ENCODE data around the gene ASB16.

Gene ASB16

DNA sequence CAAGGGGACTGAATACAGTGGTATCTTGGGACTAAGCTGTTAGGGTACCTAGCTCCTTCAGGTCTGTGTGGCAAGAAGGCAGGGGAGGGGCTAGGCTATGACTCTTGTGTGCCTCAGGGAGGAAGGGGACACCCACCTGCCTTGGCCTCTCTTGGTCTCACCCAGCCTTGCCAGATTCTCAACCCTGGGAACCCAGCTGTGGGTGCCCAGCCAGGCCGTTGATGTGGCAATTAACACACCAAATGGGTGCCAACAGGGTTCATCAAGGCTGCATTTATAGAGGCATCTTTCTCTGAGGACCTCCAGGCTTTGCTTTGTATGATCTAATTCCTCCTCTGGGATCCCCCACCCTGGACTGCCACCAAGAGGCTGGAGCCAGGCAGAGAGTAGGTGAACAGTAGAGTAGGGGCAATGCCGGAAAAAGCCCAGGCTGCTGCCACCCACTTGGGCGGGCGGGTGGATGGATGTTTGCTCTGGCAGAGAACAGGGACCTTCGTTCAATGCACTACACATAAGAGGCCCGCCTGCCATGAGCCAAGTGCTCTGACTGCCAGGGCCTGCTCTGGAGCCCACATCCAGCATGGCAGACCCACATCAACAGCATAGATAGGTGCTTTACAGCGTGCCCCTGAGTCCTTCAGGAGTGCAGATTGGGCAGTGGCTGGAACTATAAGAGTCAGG, 3.2 kb upstream of the ASB16 start:
- Mint-ChIP-seq H3K4me3 (no peak overlapping the region), H3K27ac (peak overlapping the region; percentile 21), H3K4me1 (ENCODE audit: low read depth) (peaks cover 8% of the 10 kb centered on the region), H3K9me3 (no peaks in the 10 kb centered on the region), H3K27me3 (peaks cover 5% of the 10 kb centered on the region), H3K36me3 (ENCODE audit: low read depth) (no peaks in the 10 kb centered on the region)
- intact Hi-C loops (cut with micrococcal nuclease) = loop anchor here (10.0 kb wide), 1 partner anchor 223 kb away; the partner anchor contains the start of gene PPY

DNA sequence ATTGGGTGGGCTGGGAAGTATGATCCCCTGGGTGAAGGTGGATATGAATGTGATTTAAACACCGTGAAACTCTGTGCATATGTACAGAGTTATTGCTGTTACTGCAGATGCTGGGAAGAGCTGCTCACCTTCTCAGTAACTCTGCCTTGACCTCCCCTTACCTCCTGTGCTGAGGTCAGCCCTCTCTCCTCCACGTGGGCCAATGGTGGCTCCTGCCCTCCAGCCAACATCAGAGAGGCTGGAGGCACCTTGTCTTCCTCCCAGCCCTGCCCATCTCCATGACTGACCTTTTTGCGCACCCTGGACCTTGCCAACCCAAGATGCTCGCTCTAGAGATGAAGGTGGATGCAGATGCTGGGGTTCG, 387 bp upstream of the ASB16 start:
- Mint-ChIP-seq H3K9me3 (no peaks in the 10 kb centered on the region), H3K27ac (no peak overlapping the region), H3K4me1 (ENCODE audit: low read depth) (peaks cover 8% of the 10 kb centered on the region), H3K4me3 (no peak overlapping the region), H3K27me3 (peaks cover 5% of the 10 kb centered on the region), H3K36me3 (ENCODE audit: low read depth) (peaks cover 7% of the 10 kb centered on the region)
- intact Hi-C loops (cut with micrococcal nuclease) = no loop called here

DNA sequence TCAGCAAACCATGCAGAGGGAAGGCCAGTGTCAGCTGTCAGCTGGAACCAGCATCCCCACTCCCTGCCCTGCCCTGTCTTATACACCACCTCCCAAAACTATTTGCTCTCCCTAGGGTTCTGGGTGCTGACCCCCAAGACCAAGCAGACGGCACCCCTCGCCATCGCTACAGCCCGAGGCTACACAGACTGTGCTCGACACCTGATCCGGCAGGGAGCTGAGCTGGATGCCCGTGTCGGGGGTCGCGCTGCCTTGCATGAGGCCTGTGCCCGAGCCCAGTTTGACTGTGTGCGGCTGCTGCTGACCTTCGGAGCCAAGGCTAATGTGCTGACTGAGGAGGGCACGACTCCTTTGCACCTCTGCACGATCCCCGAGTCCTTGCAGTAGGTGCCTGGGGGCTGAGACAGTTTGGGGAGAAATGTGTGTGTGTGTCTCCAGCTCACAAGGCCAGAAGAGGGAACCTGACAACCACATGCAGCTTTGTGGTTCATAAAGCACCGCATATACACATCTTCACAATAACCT, 1.5 kb downstream of the ASB16 start:
- Mint-ChIP-seq H3K4me3 (no peak overlapping the region), H3K4me1 (ENCODE audit: low read depth) (peaks cover 8% of the 10 kb centered on the region), H3K27me3 (peaks cover 5% of the 10 kb centered on the region), H3K36me3 (ENCODE audit: low read depth) (peaks cover 24% of the 10 kb centered on the region), H3K9me3 (no peaks in the 10 kb centered on the region), H3K27ac (no peak overlapping the region)
- intact Hi-C loops (cut with micrococcal nuclease) = no loop called here

DNA sequence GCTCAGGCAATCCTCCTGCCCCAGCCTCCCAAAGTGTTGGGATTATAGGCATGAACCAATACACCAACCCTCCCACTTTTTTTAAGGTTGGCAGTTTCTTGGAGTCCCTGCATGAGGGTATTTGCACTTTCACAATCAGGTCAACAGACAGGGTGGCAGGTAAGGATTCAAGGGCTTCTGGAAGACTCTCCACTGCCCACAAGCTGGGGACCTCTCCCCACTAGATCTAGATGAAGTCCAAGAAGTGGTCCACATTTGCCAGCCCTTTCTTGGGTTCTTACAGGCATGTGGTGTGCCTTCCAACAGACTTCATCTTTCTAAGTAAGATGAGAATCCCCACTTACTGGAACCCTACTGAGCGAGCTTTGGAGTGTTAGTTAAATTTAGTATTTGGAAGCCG, 3.9 kb downstream of the ASB16 start:
- Mint-ChIP-seq H3K36me3 (ENCODE audit: low read depth) (peaks cover 49% of the 10 kb centered on the region), H3K4me1 (ENCODE audit: low read depth) (no peaks in the 10 kb centered on the region), H3K9me3 (no peaks in the 10 kb centered on the region), H3K4me3 (no peak overlapping the region), H3K27me3 (peaks cover 3% of the 10 kb centered on the region), H3K27ac (no peak overlapping the region)
- intact Hi-C loops (cut with micrococcal nuclease) = no loop called here

DNA sequence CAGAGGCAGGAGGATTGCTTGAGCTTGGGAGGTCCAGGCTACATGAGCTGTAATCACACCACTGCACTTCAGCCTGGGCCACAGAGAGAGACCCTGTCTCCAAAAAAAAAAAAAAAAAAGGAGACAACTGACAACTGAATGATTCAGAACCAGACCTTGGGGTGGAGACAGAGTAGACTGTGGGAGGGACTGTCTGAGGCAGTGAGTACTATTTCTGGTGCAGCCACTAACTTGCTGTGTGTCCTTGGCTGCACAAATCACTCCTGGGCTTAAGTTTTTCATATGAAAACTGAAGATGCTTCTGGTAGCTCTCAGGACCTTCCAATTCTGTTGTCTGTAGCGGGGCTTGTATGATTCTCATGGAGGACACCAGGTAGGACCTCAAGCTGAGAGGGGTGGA, 5.8 kb downstream of the ASB16 start:
- H3K36me3 Mint-ChIP-seq (ENCODE audit: low read depth) = peaks cover 51% of the 10 kb centered on the region
- no peaks in the 10 kb centered on the region for H3K27me3 Mint-ChIP-seq
- no peaks in the 10 kb centered on the region for H3K4me1 Mint-ChIP-seq (ENCODE audit: low read depth)
- H3K27ac Mint-ChIP-seq = no peak overlapping the region
- H3K4me3 Mint-ChIP-seq = no peak overlapping the region
- H3K9me3 Mint-ChIP-seq = no peaks in the 10 kb centered on the region
- intact Hi-C loops (cut with micrococcal nuclease) = no loop called here

DNA sequence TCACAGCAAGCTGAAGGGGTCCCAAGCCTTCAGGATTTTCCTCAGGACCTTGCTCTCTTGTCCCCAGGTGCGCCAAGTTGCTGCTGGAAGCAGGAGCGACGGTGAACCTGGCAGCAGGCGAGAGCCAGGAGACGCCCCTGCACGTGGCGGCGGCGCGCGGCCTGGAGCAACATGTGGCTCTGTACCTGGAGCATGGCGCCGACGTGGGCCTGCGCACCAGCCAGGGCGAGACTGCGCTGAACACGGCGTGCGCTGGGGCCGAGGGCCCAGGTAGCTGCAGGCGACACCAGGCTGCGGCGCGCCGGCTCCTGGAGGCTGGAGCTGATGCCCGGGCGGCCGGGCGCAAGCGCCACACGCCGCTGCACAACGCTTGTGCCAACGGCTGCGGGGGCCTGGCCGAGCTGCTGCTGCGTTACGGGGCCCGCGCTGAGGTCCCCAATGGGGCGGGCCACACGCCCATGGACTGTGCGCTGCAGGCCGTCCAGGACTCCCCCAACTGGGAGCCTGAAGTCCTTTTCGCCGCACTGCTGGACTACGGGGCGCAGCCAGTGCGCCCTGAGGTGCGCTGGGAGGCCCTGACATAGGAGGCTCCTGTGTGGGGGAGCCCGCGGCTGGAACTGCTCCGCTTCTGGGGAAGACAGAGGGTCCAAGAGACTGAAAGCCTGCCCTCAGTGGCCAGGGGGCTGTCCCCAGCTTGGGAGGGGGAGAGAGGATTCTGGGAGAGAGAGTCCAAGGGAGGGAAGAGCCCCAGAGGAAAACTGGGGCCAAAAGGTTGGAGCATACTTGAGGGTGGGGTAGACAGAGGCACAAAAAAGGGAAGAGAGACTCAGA, 6.4 kb downstream of the ASB16 start:
- H3K9me3 Mint-ChIP-seq = no peaks in the 10 kb centered on the region
- intact Hi-C loops (cut with micrococcal nuclease) = no loop called here
- no peak overlapping the region for H3K4me3 Mint-ChIP-seq
- peak overlapping the region; percentile 33 for H3K27ac Mint-ChIP-seq
- H3K36me3 Mint-ChIP-seq (ENCODE audit: low read depth) = peaks cover 57% of the 10 kb centered on the region
- H3K27me3 Mint-ChIP-seq = no peaks in the 10 kb centered on the region
- peaks cover 3% of the 10 kb centered on the region for H3K4me1 Mint-ChIP-seq (ENCODE audit: low read depth)

DNA sequence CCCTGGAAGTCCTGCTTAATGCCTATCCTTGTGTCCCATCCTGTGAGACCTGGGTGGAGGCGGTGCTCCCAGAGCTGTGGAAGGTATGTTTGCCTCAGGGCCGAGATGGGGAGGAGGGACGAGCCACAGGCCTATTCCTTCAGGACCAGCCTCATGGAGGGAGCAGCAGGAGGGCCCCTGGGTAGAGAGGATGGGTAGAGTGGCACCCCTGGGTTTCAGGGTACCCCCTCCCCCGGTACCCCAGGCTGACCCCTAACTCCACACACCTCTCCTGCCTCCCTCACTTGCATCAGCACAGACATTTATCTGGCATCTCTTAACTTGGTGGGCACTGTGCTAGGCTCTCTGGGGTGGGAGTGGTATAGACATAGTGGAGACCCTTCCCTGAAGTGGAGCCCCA, 7.1 kb downstream of the ASB16 start:
- no peaks in the 10 kb centered on the region for H3K27me3 Mint-ChIP-seq
- intact Hi-C loops (cut with micrococcal nuclease) = no loop called here
- no peaks in the 10 kb centered on the region for H3K9me3 Mint-ChIP-seq
- H3K36me3 Mint-ChIP-seq (ENCODE audit: low read depth) = peaks cover 64% of the 10 kb centered on the region
- H3K4me1 Mint-ChIP-seq (ENCODE audit: low read depth) = peaks cover 4% of the 10 kb centered on the region
- H3K4me3 Mint-ChIP-seq = no peak overlapping the region
- no peak overlapping the region for H3K27ac Mint-ChIP-seq

DNA sequence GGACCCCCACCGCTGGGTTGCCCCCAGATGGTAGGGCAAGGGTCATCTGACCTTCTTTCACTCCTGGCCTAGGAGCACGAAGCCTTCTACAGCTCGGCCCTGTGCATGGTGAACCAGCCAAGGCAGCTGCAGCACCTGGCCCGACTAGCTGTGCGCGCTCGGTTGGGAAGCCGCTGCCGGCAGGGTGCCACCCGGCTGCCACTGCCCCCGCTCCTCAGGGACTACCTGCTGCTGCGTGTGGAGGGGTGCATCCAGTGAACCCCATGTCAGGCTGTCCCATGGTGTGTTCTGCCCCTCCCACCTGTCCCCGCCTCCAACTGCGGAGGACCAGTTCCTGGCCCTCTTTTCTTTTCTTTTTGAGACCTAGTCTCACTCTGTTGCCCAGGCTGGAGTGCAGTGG, 7.6 kb downstream of the ASB16 start:
- Mint-ChIP-seq H3K36me3 (ENCODE audit: low read depth) (peaks cover 69% of the 10 kb centered on the region), H3K27ac (no peak overlapping the region), H3K4me3 (no peak overlapping the region), H3K9me3 (no peaks in the 10 kb centered on the region), H3K4me1 (ENCODE audit: low read depth) (peaks cover 4% of the 10 kb centered on the region), H3K27me3 (no peaks in the 10 kb centered on the region)
- intact Hi-C loops (cut with micrococcal nuclease) = no loop called here

DNA sequence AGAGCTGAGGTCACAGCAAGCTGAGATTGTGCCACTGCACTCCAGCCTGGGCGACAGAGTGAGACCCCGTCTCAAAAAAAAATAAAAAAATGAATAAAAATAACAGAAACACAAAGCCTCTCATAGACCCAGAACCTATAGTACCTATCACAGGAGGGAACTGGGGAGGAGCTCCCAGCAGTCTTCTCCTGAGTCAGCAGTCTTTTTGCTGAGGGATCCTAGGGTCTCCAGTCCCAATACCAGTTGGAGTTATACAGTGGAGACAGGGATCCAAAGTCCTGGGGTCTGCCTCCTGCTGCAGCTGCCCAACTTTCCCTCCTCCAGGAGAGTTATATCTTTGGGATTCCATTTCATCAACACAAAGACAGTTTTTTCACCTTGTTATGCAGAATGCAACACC, 12.5 kb downstream of the ASB16 start:
- H3K4me3 Mint-ChIP-seq = no peak overlapping the region
- peaks cover 65% of the 10 kb centered on the region for H3K36me3 Mint-ChIP-seq (ENCODE audit: low read depth)
- no peaks in the 10 kb centered on the region for H3K9me3 Mint-ChIP-seq
- no peak overlapping the region for H3K27ac Mint-ChIP-seq
- no peaks in the 10 kb centered on the region for H3K27me3 Mint-ChIP-seq
- H3K4me1 Mint-ChIP-seq (ENCODE audit: low read depth) = peaks cover 27% of the 10 kb centered on the region
- intact Hi-C loops (cut with micrococcal nuclease) = no loop called here

DNA sequence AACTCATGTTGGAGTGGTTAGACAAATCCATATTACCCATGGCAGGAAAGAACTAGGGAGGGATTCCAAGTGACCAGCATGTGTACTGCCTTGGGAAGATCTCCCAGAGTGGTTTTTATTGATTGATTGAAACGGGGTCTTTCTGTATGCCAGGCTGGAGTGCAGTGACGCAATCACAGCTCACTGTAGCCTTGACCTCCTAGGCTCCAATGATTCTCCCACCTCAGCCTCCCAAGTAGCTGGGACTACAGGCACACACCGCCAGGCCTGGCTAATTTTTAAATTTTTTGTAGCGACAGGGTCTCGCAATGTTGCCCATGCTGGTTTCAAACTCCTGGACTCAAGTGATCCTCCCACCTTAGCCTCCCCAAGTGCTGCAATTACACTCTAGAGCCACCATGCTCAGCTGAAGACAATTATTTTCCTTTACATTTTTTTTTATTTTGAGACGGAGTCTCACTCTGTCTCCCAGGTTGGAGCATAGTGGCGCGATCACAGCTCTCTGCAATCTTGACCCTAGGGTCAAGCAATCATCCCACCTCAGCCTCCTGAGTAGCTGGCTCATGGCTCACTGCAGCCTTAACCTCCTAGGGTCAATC, 13.8 kb downstream of the ASB16 start:
- Mint-ChIP-seq H3K27me3 (no peaks in the 10 kb centered on the region), H3K36me3 (ENCODE audit: low read depth) (peaks cover 63% of the 10 kb centered on the region), H3K27ac (no peak overlapping the region), H3K4me1 (ENCODE audit: low read depth) (peaks cover 40% of the 10 kb centered on the region), H3K4me3 (no peak overlapping the region), H3K9me3 (no peaks in the 10 kb centered on the region)
- intact Hi-C loops (cut with micrococcal nuclease) = no loop called here

DNA sequence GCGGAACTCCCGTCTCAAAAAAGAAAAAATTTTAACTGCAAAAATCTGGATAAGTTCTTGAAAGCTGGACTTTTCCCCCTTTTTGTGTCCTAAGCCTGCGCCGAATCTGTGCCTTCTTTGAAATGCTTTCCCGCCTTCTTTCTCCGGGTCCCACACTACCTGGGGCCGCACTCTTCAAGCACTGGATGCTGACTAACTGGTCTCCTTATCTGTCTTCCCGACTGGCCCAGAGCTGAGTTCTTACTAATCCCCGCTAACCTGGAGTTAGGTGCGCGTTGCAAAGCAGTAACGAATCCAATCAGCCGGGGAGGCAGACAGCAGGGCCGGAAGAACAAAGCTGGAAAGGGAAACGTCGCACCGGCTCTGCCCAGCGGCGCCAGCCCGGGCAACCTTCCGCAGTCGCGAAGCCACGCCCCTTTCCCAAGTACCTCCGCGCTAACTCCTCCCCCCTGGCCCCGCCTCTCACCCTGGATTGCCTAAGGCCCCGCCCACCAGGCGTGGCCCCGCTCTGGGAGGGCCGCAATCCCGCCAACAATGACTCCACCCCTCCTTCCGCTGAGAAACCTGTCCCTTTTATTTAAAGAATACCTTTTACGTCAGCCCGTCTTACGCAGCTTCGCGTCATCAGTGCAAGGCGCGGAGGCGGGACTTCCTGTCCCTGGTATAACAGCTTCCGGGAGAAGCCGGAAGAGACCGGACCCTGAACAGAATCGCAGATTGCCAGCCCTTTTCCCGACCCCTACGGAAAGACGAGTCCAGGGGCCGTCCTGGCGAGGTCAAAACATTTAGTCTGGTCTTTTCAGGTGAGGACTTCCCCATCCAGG, 16.0 kb downstream of the ASB16 start, which contains the start of gene TMUB2:
Gene TMUB2 (plus strand): TSS at position 666 of the 824 bp plus-strand sequence. CDS start 737 bp downstream, outside the sequence.
- Mint-ChIP-seq H3K4me1 (ENCODE audit: low read depth) (peaks cover 52% of the 10 kb centered on the region), H3K4me3 (peak within 1 kb of the TSS; percentile 99), H3K9me3 (no peaks in the 10 kb centered on the region), H3K27ac (peak within 1 kb of the TSS; percentile 99), H3K27me3 (no peaks in the 10 kb centered on the region), H3K36me3 (ENCODE audit: low read depth) (peaks cover 79% of the 10 kb centered on the region)
- intact Hi-C loops (cut with micrococcal nuclease) = loop anchor here (1.0 to 5.0 kb wide), 4 partner anchors 14 to 62 kb away; partner anchors contain the start of gene HROB

DNA sequence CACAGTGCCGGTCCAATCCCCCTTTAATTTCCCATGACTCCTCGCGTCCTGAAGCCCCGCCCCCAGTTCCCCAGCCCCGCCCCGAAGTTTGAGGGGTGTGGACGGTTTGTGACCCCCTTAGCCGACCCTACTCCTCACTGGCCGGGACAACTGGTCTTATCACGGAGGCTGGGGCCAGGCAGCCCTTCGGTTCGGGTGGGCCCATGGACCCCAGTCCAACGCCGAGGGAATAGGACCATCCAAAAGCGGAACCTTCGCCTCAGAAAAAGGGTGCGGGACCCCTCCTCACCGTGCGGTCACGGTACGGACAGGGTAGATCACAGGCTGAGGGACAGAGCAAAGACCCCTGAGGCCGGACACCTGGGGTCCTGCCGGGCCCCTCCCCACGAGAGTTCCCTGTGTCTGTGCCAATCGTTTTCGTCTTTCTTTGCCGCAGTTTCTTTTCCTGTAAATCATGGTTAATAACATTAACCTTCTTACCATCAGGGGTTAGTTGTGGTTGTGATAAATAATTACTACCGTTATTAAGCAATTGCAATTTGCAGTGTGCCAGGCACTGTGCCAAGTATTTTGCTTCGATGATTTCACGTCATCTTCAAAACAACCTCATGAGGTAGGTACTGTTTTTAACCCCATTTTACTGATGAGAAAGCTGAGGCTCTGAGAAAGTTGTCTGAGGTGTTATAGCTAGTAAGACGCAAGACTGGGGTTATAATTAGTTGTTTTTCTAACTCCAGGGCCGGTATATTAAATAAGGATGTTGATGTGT, 16.8 kb downstream of the ASB16 start:
- intact Hi-C loops (cut with micrococcal nuclease) = loop anchor here (5.0 kb wide), 1 partner anchor 45 kb away; the partner anchor contains the start of gene HROB
- H3K36me3 Mint-ChIP-seq (ENCODE audit: low read depth) = peaks cover 76% of the 10 kb centered on the region
- peak overlapping the region; percentile 99 for H3K27ac Mint-ChIP-seq
- no peaks in the 10 kb centered on the region for H3K9me3 Mint-ChIP-seq
- no peaks in the 10 kb centered on the region for H3K27me3 Mint-ChIP-seq
- H3K4me1 Mint-ChIP-seq (ENCODE audit: low read depth) = peaks cover 56% of the 10 kb centered on the region
- H3K4me3 Mint-ChIP-seq = peak overlapping the region; percentile 99
